SK-N-MC (cell line): Measurements from ENCODE around the gene PTOV1.

ENCODE experiments used
- EZH2 ChIP-seq: fragments of 200-600 bp; sonication (generic); IDR thresholded peaks from one replicate; pipeline ENCODE4 v1.6.1; 2017; ENCODE audit warnings: antibody characterized with exemption
- POLR2AphosphoS5 ChIP-seq: IDR thresholded peaks from 2 replicates; pipeline ENCODE4 v1.6.1; 2012; ENCODE audit warnings: mild to moderate bottlenecking, low read depth, low read length, borderline replicate concordance

DNA sequence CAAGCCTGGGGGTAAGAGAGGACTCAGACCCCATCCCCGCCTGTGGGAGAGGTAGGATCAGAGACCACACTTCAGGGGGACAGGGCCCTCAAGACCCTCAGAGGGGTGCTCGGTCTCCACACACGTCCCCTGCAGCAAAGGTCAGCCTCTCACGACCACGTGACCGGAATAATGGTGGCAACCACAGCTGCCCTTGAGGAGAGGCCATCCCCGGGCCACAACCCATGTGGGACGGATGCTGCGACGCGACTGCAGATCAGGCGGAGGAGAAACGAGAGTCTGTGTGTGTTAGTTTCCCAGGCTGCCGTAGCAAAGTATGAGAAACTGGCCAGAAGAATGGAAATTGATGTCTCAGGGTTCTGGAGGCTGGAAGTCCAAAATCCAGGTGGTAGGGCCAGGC, 23.9 kb upstream of the PTOV1 start:
- TF ChIP-seq EZH2 (no peak), POLR2AphosphoS5 (no peak)
